ENCODE measurements around the gene FOSL1.

DNA sequence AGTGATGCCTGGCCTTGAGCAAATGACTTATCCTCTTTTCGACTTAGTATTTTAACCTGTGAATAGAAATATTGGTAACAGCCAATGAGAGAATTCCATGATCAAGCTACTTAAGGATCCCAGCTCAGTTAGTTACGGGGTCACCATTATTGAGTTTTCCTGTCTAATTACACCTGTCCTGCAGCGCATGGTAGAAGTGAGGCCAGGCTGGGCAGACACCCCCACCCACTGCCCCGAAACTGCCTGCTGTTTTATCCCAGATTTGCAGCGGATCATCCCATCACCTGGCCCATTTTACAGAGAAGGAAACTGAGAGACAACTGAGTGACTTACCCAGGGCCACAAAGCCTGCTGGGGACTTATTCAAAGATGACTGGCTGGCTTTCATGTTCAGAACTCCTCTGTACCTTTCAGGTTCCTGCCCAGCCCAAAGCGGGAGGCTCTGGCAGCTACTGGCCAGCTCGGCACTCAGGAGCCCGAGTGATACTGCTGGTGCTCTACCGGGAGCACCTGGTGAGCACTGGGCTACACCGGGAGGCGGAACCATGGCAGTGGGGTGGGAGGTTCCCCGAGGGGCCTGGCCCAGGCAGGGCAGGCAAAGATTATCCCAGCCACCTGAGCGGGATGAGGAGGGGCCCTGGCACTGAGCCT is 38.5 kb downstream of the FOSL1 start:
- TF ChIP-seq CTCF (IDR thresholded peaks at IDR 0.05) (no peak), POLR2A (IDR thresholded peaks at IDR 0.05) (no peak)

All from heart left ventricle (tissue), 13 donors.